H1 (cell line): ENCODE results near the gene DLG1. TPM values are rescaled to one million over a fixed set of nuclear protein-coding genes. Genes with fewer than 3 reads are reported as not detected.

Experiments
- CTCF ChIA-PET: fragments of 300-600 bp; sonication (Branson Sonifier 250); formaldehyde crosslinking; loops from one replicate; lab custom pipeline; 2021; ENCODE audit not compliant: partially characterized antibody; lab: Charles Lee
- POLR2A ChIA-PET: fragments of 300-600 bp; sonication (Branson Sonifier 250); formaldehyde crosslinking; loops from one replicate; lab custom pipeline; 2021; ENCODE audit warnings: inconsistent platforms; ENCODE audit not compliant: partially characterized antibody; lab: Charles Lee
- DNase-seq, 2 experiments: peaks; one replicate each; pipeline versions ENCODE4 v3.0.0 to v3.0.0-alpha.2; 2010 to 2022; ENCODE audit warnings: low spot score in 2 of 2, low read depth in 1 of 2, mixed read lengths in 1 of 2
- FAIRE-seq: peaks from 2 replicates; lab custom pipeline; 2011; peaks lifted over from hg19 to GRCh38; lab: Jason Lieb, UNC
- H2AFZ ChIP-seq: 2 replicates; pipeline ENCODE4 v1.8.1; 2012; ENCODE audit warnings: low read length, inconsistent platforms
- H2AK5ac ChIP-seq: 2 replicates; pipeline ENCODE4 v1.6.1; 2013; ENCODE audit warnings: low read depth, low read length
- H2BK120ac ChIP-seq: replicated peaks from 2 replicates; pipeline ENCODE3; 2013; ENCODE audit warnings: low read depth, low read length, inconsistent platforms
- H2BK12ac ChIP-seq: 2 replicates; pipeline ENCODE4 v1.6.1; 2013; ENCODE audit warnings: low read depth, low read length
- H2BK15ac ChIP-seq: 2 replicates; pipeline ENCODE4 v1.6.1; 2013; ENCODE audit warnings: low read length
- H2BK20ac ChIP-seq: 2 replicates; pipeline ENCODE4 v1.6.1; 2013; ENCODE audit warnings: low read length
- H2BK5ac ChIP-seq: 2 replicates; pipeline ENCODE4 v1.6.1; 2013; ENCODE audit warnings: low read depth, low read length
- H3K14ac ChIP-seq: 2 replicates; pipeline ENCODE4 v1.6.1; 2013; ENCODE audit warnings: inconsistent platforms; ENCODE audit not compliant: insufficient read length
- H3K18ac ChIP-seq: 2 replicates; pipeline ENCODE4 v1.6.1; 2013; ENCODE audit warnings: low read length; ENCODE audit errors: extremely low read depth
- H3K23ac ChIP-seq: 2 replicates; pipeline ENCODE4 v1.6.1; 2013; ENCODE audit warnings: inconsistent platforms; ENCODE audit not compliant: insufficient read length
- H3K23me2 ChIP-seq: 2 replicates; pipeline ENCODE4 v1.6.1; 2013; ENCODE audit warnings: low read depth, low read length
- H3K27ac ChIP-seq: 2 replicates; pipeline ENCODE4 v1.6.1; 2011; ENCODE audit warnings: low read depth, low read length, inconsistent platforms
- H3K27me3 ChIP-seq, 4 experiments: replicated peaks in 1 of 4; 1 replicate in 1 of 4; 2 replicates in 3 of 4; pipeline versions ENCODE4 v1.6.1 to v1.8.1; 2011 to 2013; ENCODE audit warnings: low read length in 3 of 4, mild to moderate bottlenecking in 3 of 4, inconsistent platforms in 2 of 4, mixed read lengths in 2 of 4, moderate library complexity in 1 of 4; ENCODE audit not compliant: control insufficient read depth in 3 of 4, insufficient read depth in 3 of 4; ENCODE audit errors: extremely low read depth in 1 of 4
- H3K36me3 ChIP-seq, 4 experiments: 2 replicates each; pipeline versions ENCODE4 v1.6.1 to v1.8.1; 2011 to 2013; ENCODE audit warnings: mild to moderate bottlenecking in 4 of 4, low read length in 3 of 4, moderate library complexity in 2 of 4, control low read depth in 1 of 4, inconsistent platforms in 1 of 4; ENCODE audit not compliant: insufficient read depth in 4 of 4, control insufficient read depth in 2 of 4
- H3K4ac ChIP-seq: replicated peaks from 2 replicates; pipeline ENCODE3; 2013; ENCODE audit warnings: low read length, low read depth, mixed read lengths, inconsistent platforms; ENCODE audit not compliant: insufficient read length
- H3K4me1 ChIP-seq, 4 experiments: replicated peaks in 1 of 4; 1 replicate in 1 of 4; 2 replicates in 3 of 4; pipeline versions ENCODE4 v1.6.1 to v1.8.1; 2011 to 2013; ENCODE audit warnings: low read length in 3 of 4, inconsistent platforms in 2 of 4, mixed read lengths in 1 of 4; ENCODE audit not compliant: insufficient read depth in 4 of 4, control insufficient read depth in 3 of 4
- H3K4me2 ChIP-seq, 2 experiments: 2 replicates each; pipeline versions ENCODE4 v1.6.1 to v1.8.1; 2011 to 2013; ENCODE audit warnings: low read depth in 2 of 2, low read length in 2 of 2, control low read depth in 1 of 2, inconsistent platforms in 1 of 2, mild to moderate bottlenecking in 1 of 2; ENCODE audit not compliant: insufficient read depth in 1 of 2
- H3K4me3 ChIP-seq, 4 experiments: fragments of 200-600, 300-600 bp in 1 of 4; sonication (generic), shearing (Covaris generic), sonication (Bioruptor Twin) in 1 of 4; 2 replicates each; pipeline versions ENCODE4 v1.5.1 to v1.8.1; 2011 to 2016; ENCODE audit warnings: low read length in 4 of 4, low read depth in 3 of 4, control low read depth in 2 of 4, inconsistent platforms in 2 of 4, mild to moderate bottlenecking in 2 of 4, mixed read lengths in 1 of 4, moderate library complexity in 1 of 4; ENCODE audit not compliant: insufficient read depth in 2 of 4; ENCODE audit errors: extremely low read depth in 1 of 4
- H3K56ac ChIP-seq: replicated peaks from 2 replicates; pipeline ENCODE3; 2013; ENCODE audit warnings: low read depth, mild to moderate bottlenecking, mixed read lengths, low read length, inconsistent platforms; ENCODE audit not compliant: insufficient read length
- H3K79me1 ChIP-seq: 2 replicates; pipeline ENCODE4 v1.6.1; 2013; ENCODE audit warnings: low read depth, low read length, control low read depth
- H3K79me2 ChIP-seq, 2 experiments: 2 replicates each; pipeline versions ENCODE4 v1.6.1 to v1.8.1; 2012 to 2013; ENCODE audit warnings: low read length in 2 of 2, mild to moderate bottlenecking in 2 of 2, inconsistent platforms in 1 of 2; ENCODE audit not compliant: insufficient read depth in 2 of 2, control insufficient read depth in 1 of 2
- H3K9ac ChIP-seq, 4 experiments: replicated peaks in 1 of 4; 1 replicate in 1 of 4; 2 replicates in 3 of 4; pipeline versions ENCODE4 v1.6.1 to v1.8.1; 2011 to 2013; ENCODE audit warnings: low read depth in 3 of 4, low read length in 3 of 4, control low read depth in 2 of 4, mild to moderate bottlenecking in 2 of 4, moderate library complexity in 2 of 4, inconsistent platforms in 1 of 4; ENCODE audit errors: extremely low read depth in 1 of 4
- H3K9me3 ChIP-seq, 2 experiments: 2 replicates each; pipeline versions ENCODE4 v1.6.1 to v1.8.1; 2012 to 2013; ENCODE audit warnings: mild to moderate bottlenecking in 2 of 2, moderate library complexity in 2 of 2, control low read depth in 1 of 2, inconsistent platforms in 1 of 2, low read depth in 1 of 2, low read length in 1 of 2, mixed read lengths in 1 of 2; ENCODE audit not compliant: insufficient read depth in 2 of 2
- H4K20me1 ChIP-seq, 2 experiments: replicated peaks in 1 of 2; 2 replicates each; pipeline versions ENCODE3 to v1.8.1; 2011 to 2013; ENCODE audit warnings: inconsistent platforms in 2 of 2, low read length in 2 of 2, mild to moderate bottlenecking in 1 of 2; ENCODE audit not compliant: insufficient read depth in 2 of 2, control insufficient read depth in 1 of 2
- H4K5ac ChIP-seq: 2 replicates; pipeline ENCODE4 v1.6.1; 2013; ENCODE audit warnings: low read length, low read depth, mixed read lengths, inconsistent platforms; ENCODE audit not compliant: insufficient read length
- H4K8ac ChIP-seq: 2 replicates; pipeline ENCODE4 v1.8.0; 2013; ENCODE audit warnings: mild to moderate bottlenecking, moderate library complexity, low read length, inconsistent platforms; ENCODE audit not compliant: insufficient read depth; ENCODE audit errors: extremely low read depth
- H4K91ac ChIP-seq: replicated peaks from 2 replicates; pipeline ENCODE3; 2013; ENCODE audit warnings: low read length, mixed read lengths, inconsistent platforms; ENCODE audit not compliant: insufficient read length
- E2F6 ChIP-seq: IDR thresholded peaks from 2 replicates; pipeline ENCODE4 v1.6.1; 2012; ENCODE audit warnings: inconsistent platforms
- GTF2F1 ChIP-seq: IDR thresholded peaks from 2 replicates; pipeline ENCODE4 v1.6.1; 2012; ENCODE audit warnings: low read depth, low read length, improper control_type of control experiment, borderline replicate concordance
- POU5F1 ChIP-seq: IDR thresholded peaks from 2 replicates; pipeline ENCODE4 v1.6.1; 2011; ENCODE audit warnings: low read depth, mild to moderate bottlenecking, low read length, moderate library complexity
- SAP30 ChIP-seq: fragments of 300-600 bp; sonication (generic); IDR thresholded peaks from 2 replicates; pipeline ENCODE4 v1.7.1; 2012; ENCODE audit warnings: low read length, moderate library complexity, mild to moderate bottlenecking, inconsistent platforms; ENCODE audit not compliant: insufficient read depth, insufficient replicate concordance
- SP1 ChIP-seq: IDR thresholded peaks from 2 replicates; pipeline ENCODE4 v1.6.1; 2011; ENCODE audit warnings: low read depth, low read length
- SP2 ChIP-seq: IDR thresholded peaks from 2 replicates; pipeline ENCODE4 v1.6.1; 2012; ENCODE audit warnings: mild to moderate bottlenecking, low read length, inconsistent platforms
- TAF7 ChIP-seq: optimal IDR thresholded peaks from 2 replicates; pipeline ENCODE3; 2011; ENCODE audit warnings: low read depth, mild to moderate bottlenecking, inconsistent platforms, low read length, moderate library complexity, borderline replicate concordance
- polyA plus RNA-seq, 7 experiments: library from polyadenylated mRNA; depleted of rRNA in 3 of 7; stranded (reverse) in 5 of 7; unstranded in 2 of 7; fragments of >200 nt in 5 of 7; fragments of 200-250 nt in 2 of 7; gene quantifications; 1 replicate in 5 of 7; 2 replicates in 1 of 7; 4 replicates in 1 of 7; pipeline versions ENCODE4 v1.2.1 to v1.2.3, GENCODE V29; 2011 to 2013; ENCODE audit warnings: missing spikeins in 2 of 7, mixed read lengths in 2 of 7
- total RNA-seq: library from RNA; stranded (reverse); fragmentation: NEBNext Ultra II Directional; extraction: Animal tissue kit (Norgen Biotek cat#: 25700); gene quantifications from 2 replicates; pipeline ENCODE4 v1.2.1, GENCODE V29; 2021

DLG1 gene
- total and polyA plus RNA-seq, 2 of the 8 experiments (the other 6 are each of a cell fraction or from before 2014, with no cell fraction given): 13.4 to 78.8 TPM

GRCh38 chr3:197289726-197290125, 8.7 kb downstream of the DLG1 start:
- Histone ChIP-seq H3K14ac (no peak overlapping the region), H2AK5ac (no peak overlapping the region), H3K4me3 (no peak overlapping the region), H3K4me1 (no peaks in the 10 kb centered on the region), H4K91ac (no peak overlapping the region), H3K9ac (no peak overlapping the region), H2AFZ (no peak overlapping the region), H3K79me2 (peaks cover 0 to 91% of the 10 kb centered on the region in 2 experiments; a peak in 3 of 4 replicates), H3K4ac (no peak overlapping the region), H2BK5ac (no peak overlapping the region), H3K56ac (no peak overlapping the region), H3K23ac (no peak overlapping the region), H3K79me1 (no peaks in the 10 kb centered on the region), H2BK20ac (no peak overlapping the region), H3K23me2 (no peaks in the 10 kb centered on the region), H3K9me3 (peaks cover 0 to 4% of the 10 kb centered on the region in 2 experiments; a peak in 1 of 4 replicates), H3K27ac (no peak overlapping the region), H2BK120ac (no peak overlapping the region), H3K18ac (no peak overlapping the region), H4K5ac (no peak overlapping the region), H3K36me3 (peaks cover 2 to 52% (median 16%) of the 10 kb centered on the region in 4 experiments; a peak in 6 of 8 replicates), H3K27me3 (no peaks in the 10 kb centered on the region), H4K8ac (no peak overlapping the region), H2BK12ac (no peak overlapping the region), H2BK15ac (no peak overlapping the region), H3K4me2 (no peak overlapping the region), H4K20me1 (peaks cover 0 to 8% of the 10 kb centered on the region in 2 experiments)
- ChIA-PET CTCF (interaction anchor here (0.6 to 1.1 kb wide), 4 partner anchors 12 to 310 kb away, joined by 3 to 4 read pairs (median 3); no protein-coding TSS in a partner anchor), POLR2A (no interaction called here)
- FAIRE-seq (no peak), DNase-seq (no peak)
- TF ChIP-seq SAP30 (no peak), POU5F1 (no peak), GTF2F1 (no peak), SP1 (no peak), SP2 (no peak), TAF7 (no peak), E2F6 (no peak)
